Activated T-cell treated with anti-CD3 and anti-CD28 coated beads, Interleukin-2, amount 50 U/mL, for 4 hours (primary cell): ENCODE results near the gene PSD2. TPM values are rescaled to one million over a fixed set of nuclear protein-coding genes. Genes with fewer than 3 reads are reported as not detected.
A peak's percentile ranks its signal among the peaks of the same experiment; 100 is the strongest.

Experiments used
- ATAC-seq, 2 donors: fragments of 200-7000 bp; cut with Tn5 transposase; one replicate each; pipeline ENCODE4 v1.10.0; 2021
- DNase-seq: peaks from one replicate; pipeline ENCODE4 v3.0.0-alpha.2; 2020
- H3K27me3 Mint-ChIP-seq: one replicate; pipeline ENCODE4 v1.8.0; 2021; ENCODE audit warnings: low read depth, mixed read lengths
- H3K36me3 Mint-ChIP-seq: one replicate; pipeline ENCODE4 v1.8.0; 2022; ENCODE audit warnings: mixed read lengths; ENCODE audit not compliant: insufficient read depth
- H3K4me1 Mint-ChIP-seq: one replicate; pipeline ENCODE4 v1.8.0; 2021; ENCODE audit warnings: low read depth, mixed read lengths
- H3K4me3 Mint-ChIP-seq: one replicate; pipeline ENCODE4 v1.8.0; 2021; ENCODE audit warnings: mild to moderate bottlenecking, moderate library complexity, mixed read lengths
- H3K9me3 Mint-ChIP-seq: one replicate; pipeline ENCODE4 v1.8.0; 2021; ENCODE audit warnings: mixed read lengths
- total RNA-seq, 3 donors: library from RNA; stranded (reverse); gene quantifications; one replicate each; pipeline ENCODE4 v1.2.1, GENCODE V29; 2021

Gene PSD2
- total RNA-seq, 3 donors from 2014 or later: not detected

DNA sequence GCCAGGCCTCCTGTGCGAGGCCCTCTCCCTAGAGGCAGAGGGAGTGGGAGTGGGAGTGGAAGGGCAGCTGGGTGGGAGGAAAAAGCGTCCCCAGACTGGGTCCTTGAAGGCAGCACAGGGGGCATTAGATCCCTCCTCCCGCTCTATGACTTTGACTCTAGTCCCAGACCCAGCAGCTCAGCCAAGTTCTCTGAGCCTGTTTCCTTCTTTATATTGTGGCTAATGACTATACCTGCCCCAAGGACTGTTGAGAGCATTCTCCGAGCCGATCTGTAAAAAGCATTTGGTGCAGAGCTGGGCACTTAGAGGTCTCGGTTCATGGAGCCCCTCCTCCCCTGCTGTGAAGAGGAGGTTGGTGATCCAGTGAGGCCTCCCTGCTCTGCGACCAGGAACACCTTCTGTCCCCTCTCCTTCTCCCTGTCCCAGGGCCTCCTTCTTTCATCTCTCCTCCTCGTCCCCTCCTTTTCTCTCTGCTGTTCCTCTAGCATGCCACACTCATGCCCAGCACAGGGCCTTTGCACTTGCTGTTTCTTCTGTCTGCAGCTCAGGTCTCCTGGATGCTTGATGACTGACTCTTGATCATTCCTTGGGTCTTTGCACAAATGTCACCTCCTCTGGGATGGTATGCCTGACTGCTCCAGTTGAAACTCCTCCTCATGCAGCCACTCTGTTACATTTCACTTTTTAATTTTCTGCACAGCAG, 23.4 kb upstream of the PSD2 start:
- H3K4me3 Mint-ChIP-seq: no peak overlapping the region
- H3K27me3 Mint-ChIP-seq: peaks cover 10% of the 10 kb centered on the region
- H3K36me3 Mint-ChIP-seq: no peaks in the 10 kb centered on the region
- ATAC-seq (no peak), DNase-seq (no peak)
- H3K9me3 Mint-ChIP-seq: no peaks in the 10 kb centered on the region
- H3K4me1 Mint-ChIP-seq: peaks cover 3% of the 10 kb centered on the region

DNA sequence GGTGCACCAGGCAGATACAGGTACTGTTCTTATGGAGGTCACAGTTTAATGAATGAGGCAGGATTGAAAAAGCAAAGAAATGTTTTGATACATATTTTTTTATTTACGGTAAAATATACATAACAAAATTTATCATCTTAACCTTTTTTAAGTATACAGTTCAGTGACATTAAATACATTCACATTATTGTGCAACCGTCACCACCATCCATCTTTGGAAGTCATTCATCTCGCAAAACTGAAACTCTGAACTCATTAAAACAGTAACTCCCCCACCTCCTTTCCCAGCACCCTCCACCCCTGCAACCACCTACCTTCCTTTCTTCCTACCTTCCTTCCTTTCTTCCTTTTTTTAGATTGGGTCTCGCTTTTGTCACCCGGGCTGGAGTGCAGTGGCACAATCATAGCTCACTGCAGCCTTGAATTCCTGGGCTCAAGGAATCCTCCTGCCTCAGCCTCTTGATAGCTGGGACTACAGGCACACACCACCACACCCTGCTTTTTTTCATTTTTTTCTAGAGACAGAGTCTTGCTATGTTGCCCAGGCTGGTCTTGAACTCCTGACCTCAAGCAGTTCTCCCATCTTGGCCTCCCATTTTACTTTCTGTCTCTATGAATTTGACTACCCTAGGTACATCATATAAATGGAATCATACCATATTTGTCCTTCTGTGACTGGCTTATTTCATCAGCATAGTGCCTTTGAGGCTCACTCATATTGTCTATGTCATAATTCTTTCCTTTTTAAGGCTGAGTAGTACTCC, 22.5 kb upstream of the PSD2 start:
- no peak for DNase-seq
- Mint-ChIP-seq H3K4me3 (no peak overlapping the region), H3K36me3 (no peaks in the 10 kb centered on the region), H3K9me3 (no peaks in the 10 kb centered on the region), H3K4me1 (peaks cover 3% of the 10 kb centered on the region), H3K27me3 (peaks cover 11% of the 10 kb centered on the region)
- no peak for ATAC-seq

DNA sequence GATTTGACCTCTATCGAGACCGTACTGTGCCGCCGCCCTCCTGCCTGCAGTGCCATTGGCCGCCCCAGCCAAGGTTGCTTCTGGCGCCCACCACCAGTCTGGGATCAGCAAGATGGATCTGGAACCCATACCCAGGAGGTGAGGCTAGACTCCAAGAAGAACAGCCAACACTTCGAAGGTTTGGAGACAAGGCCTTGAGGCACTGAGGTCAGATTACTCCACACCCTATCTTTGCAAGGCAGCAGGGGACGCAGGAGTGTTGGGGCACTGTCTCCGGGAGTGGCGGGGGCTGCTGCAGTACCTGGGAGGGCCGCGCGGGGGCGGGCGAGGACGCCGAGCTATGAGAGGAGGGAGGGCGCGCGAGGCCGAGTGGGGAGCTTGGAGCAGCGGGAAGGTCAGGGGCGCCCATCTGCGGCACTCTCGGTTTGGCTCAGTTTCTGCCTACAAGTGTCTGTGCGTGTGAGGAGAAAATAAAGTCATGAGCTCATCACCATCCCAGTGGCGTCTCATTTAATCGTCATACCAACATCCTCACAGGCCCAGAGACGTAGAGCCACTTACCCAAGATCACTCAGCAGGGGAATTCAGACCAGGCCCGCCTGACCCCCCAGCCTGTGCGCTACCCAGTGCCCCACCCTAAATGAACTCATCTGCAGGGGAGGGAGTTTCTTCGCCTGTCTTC, 20.5 kb upstream of the PSD2 start:
- H3K27me3 Mint-ChIP-seq: peaks cover 11% of the 10 kb centered on the region
- H3K36me3 Mint-ChIP-seq: no peaks in the 10 kb centered on the region
- no peak overlapping the region for H3K4me3 Mint-ChIP-seq
- no peaks in the 10 kb centered on the region for H3K9me3 Mint-ChIP-seq
- DNase-seq (peak; percentile 79), ATAC-seq (peak; percentile 94 to 96)
- H3K4me1 Mint-ChIP-seq: peaks cover 3% of the 10 kb centered on the region

DNA sequence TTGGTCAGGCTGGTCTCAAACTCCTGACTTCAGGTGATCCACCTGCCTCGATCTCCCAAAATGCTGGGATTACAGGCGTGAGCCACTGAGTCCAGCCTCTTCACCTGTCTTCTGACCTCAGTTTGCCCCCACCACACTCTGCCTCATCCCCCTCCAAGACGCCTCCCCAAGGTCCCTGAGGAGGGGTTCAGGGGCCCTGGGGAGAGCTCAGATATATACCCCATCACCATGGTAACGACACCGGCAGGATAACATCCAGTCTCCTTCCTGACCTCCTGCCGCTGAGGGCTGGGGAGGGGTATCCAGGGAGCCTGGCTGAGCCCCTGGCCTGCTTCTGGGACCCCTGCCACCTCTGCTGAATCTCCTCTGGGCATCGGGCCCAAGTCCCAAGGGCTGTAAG, 19.7 kb upstream of the PSD2 start:
- no peak for ATAC-seq
- DNase-seq: no peak
- Mint-ChIP-seq H3K36me3 (no peaks in the 10 kb centered on the region), H3K27me3 (peaks cover 11% of the 10 kb centered on the region), H3K4me1 (peaks cover 3% of the 10 kb centered on the region), H3K4me3 (no peak overlapping the region), H3K9me3 (no peaks in the 10 kb centered on the region)

DNA sequence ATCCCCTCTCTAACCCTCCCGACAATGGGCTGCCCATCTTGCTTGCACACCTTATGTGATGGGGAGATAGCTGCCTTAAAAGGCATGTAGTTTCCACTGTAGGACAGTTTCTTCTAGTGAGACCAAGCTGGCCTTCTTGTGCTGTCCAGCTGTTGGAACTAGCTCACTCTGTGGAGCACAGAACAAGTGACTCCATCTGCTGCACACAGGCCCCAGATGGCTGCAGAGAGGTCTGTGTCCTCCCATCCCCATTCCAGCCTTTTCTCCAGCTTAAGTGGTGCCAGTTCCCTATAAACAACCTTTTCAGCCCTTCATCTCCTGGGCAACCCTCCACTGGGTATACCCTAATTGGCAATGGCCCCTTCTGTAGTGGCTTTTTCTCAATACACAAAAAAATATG, 18.7 kb upstream of the PSD2 start:
- H3K9me3 Mint-ChIP-seq: no peaks in the 10 kb centered on the region
- ATAC-seq: no peak
- DNase-seq: no peak
- no peak overlapping the region for H3K4me3 Mint-ChIP-seq
- peaks cover 3% of the 10 kb centered on the region for H3K4me1 Mint-ChIP-seq
- peaks cover 11% of the 10 kb centered on the region for H3K27me3 Mint-ChIP-seq
- H3K36me3 Mint-ChIP-seq: no peaks in the 10 kb centered on the region

DNA sequence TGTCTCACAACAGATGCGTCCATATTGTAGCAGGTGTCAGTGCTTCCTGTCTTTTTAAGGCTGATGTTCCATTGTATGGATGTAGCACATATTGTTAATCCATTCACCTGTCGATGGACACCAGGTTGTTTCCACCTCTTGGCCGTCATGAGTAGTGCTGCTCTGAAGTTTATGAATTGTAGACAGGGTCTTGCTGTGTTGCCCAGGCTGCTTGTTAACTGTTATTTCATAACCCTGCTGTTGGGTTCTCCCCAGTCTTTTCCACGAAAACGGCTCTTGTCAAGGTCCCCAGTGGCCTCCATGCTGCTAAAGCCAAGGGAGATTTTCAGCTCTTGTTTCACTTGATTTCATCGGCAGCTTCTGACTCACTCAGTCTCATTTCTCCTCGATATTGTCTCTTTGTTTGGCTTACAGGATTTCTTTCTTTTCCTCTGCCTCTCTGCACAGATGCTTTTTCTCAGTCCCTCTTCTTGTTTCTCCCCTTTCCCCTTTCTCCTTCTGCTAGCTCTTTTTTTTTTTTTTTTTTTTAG, 12.1 kb upstream of the PSD2 start:
- no peak overlapping the region for H3K4me3 Mint-ChIP-seq
- no peaks in the 10 kb centered on the region for H3K9me3 Mint-ChIP-seq
- no peaks in the 10 kb centered on the region for H3K36me3 Mint-ChIP-seq

DNA sequence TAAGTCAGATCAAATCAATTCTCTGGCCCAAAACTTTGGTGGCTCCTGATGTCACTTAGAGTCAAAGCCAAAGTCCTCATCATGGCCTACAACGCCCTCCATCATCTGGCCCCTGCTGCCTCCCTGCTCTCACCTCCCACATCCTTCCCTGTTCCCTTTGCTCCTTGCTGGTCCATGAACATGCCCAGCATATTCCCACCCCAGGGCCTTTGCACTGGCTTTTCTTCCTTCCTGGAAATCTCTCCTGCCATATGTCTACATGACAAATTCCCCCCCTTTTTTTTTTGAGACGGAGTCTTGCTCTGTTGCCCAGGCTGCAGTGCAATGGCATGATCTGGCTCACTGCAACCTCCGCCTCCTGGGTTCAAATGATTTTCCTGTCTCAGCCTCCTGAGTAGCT, 11.1 kb upstream of the PSD2 start:
- Mint-ChIP-seq H3K9me3 (no peaks in the 10 kb centered on the region), H3K36me3 (no peaks in the 10 kb centered on the region), H3K4me1 (peaks cover 5% of the 10 kb centered on the region), H3K27me3 (peaks cover 20% of the 10 kb centered on the region), H3K4me3 (no peak overlapping the region)
- no peak for ATAC-seq
- DNase-seq: no peak

More for the DNA sequence above, 12.1 kb upstream of the PSD2 start:
- DNase-seq: no peak
- peaks cover 20% of the 10 kb centered on the region for H3K27me3 Mint-ChIP-seq
- peaks cover 4% of the 10 kb centered on the region for H3K4me1 Mint-ChIP-seq
- no peak for ATAC-seq

DNA sequence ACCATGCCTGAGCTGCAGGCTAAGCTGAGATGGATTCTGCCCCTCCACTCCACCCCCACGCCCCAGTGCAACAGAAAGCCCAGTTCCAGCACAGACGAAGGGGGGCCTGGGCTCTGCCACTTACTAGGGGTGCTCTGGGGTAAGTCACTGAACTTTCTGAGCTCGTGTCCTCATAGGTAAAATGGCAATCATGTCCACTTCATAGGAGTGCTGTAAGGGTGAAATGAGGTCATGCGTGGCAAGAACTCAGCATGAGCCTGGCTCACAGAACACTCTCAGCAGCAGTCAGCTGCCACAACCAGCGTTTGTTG, 8.4 kb upstream of the PSD2 start:
- H3K9me3 Mint-ChIP-seq: no peaks in the 10 kb centered on the region
- H3K36me3 Mint-ChIP-seq: no peaks in the 10 kb centered on the region
- H3K4me1 Mint-ChIP-seq: peaks cover 5% of the 10 kb centered on the region
- peak overlapping the region; percentile 81 for H3K4me3 Mint-ChIP-seq
- no peak for ATAC-seq
- DNase-seq: no peak
- peaks cover 24% of the 10 kb centered on the region for H3K27me3 Mint-ChIP-seq

DNA sequence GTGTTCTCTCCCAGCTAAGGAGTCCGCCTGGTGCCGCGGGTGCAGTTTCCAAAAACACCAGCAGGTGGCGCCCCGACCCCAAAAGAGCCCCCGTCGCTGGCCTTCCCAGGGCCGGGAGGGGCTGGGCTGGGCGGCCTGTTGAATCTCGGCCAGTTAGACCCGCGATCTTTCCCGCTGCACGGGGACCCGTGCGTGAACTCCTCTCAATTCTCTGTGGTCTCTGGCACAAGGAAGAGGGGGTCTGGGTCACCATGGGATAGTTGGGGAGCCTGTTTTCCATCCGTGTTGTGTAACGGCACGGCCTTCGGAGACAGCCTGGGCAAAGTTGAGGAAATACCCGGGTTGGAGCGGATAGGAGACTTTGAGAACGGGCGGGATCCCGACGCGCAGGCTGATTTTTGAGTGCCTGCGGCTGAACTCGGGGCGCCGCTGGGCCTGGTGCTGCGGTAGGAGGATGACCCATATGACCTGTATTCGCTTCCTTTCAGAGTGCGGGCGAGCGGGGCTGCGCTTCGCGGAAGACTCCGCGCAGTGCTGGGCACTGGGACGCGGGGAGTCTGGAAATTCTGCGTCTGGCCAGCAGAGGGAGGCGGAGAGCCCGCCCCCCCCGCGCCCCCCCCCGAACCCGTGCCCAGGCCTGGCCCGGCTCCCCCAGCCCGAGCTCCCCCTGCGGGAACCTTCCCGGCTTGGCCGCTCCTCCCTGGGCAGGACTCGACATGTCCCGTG, 7.9 kb upstream of the PSD2 start:
- H3K4me1 Mint-ChIP-seq: peaks cover 5% of the 10 kb centered on the region
- H3K27me3 Mint-ChIP-seq: peaks cover 26% of the 10 kb centered on the region
- H3K4me3 Mint-ChIP-seq: peak overlapping the region; percentile 81
- DNase-seq (peak; percentile 87), ATAC-seq (peak; percentile 90 to 93)
- no peaks in the 10 kb centered on the region for H3K9me3 Mint-ChIP-seq
- H3K36me3 Mint-ChIP-seq: no peaks in the 10 kb centered on the region

DNA sequence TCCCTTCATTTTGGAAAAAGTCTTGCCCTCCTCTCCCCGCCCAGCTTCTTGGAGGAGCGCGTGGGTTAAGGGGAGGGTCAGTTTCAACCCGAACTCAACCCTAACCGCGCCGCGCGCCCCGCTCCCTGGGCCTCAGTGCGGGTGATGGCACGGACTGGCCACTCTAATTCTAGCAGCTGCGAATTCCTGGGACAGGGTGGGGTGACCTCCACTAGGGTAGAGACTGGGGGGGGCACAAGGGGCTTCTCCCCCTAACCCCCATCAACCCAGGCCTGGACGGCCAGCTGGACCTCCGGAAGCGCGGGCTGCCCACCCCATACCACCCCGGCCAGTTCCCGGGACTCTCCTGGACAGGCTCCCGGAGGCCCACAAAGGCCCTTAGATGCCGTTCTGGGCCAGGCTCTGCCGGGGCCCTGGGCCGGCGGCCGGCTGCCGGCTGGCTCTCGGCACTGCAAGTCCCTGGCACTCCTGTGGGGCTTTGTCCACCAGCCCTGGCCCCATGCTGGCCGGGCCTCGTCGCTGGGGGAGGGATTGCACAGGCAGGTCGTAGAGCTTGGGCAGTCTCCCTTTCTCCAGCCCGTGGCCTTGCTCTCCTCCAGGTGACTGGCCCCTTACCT, 7.2 kb upstream of the PSD2 start:
- ATAC-seq (no peak), DNase-seq (no peak)
- H3K27me3 Mint-ChIP-seq: peaks cover 30% of the 10 kb centered on the region
- peaks cover 5% of the 10 kb centered on the region for H3K4me1 Mint-ChIP-seq
- H3K4me3 Mint-ChIP-seq: peak overlapping the region; percentile 55
- no peaks in the 10 kb centered on the region for H3K9me3 Mint-ChIP-seq
- H3K36me3 Mint-ChIP-seq: no peaks in the 10 kb centered on the region

DNA sequence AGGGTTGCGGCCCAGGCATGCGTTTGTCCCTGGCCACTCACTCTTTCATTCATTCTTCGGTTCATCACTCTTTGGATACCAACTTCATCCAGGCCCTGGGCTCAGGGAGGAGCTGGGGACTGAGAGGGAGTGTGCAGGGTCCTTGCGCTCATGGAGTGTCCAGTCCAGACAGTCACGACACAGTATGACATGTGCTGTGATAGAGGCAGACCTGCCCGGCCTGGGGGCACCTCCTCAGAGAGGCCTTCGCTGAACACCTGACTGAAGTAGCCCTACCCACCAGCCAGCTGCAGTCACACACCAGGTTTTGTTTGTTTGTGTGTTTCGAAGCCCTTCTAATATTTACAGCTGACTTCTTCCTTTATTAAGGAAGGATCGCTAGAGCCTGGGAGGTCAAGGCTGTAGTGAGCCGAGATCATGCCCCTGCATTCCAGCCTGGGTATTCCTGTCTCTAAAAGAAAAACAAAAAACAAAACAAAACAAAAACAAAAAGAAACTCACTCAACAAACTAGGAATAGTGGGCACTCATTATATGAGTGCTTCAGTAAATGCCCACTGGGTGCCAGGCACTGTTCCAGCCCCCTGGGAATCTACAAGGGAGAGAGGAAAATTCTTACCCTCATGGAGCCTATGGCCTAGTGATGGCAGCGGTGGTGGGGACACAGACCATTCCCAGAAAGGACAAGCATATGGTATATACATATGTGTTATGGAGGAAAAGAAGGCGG, 6.3 kb upstream of the PSD2 start:
- Mint-ChIP-seq H3K9me3 (no peaks in the 10 kb centered on the region), H3K27me3 (peaks cover 33% of the 10 kb centered on the region), H3K36me3 (no peaks in the 10 kb centered on the region), H3K4me1 (peaks cover 5% of the 10 kb centered on the region), H3K4me3 (peak overlapping the region; percentile 51)
- DNase-seq (no peak), ATAC-seq (no peak)

DNA sequence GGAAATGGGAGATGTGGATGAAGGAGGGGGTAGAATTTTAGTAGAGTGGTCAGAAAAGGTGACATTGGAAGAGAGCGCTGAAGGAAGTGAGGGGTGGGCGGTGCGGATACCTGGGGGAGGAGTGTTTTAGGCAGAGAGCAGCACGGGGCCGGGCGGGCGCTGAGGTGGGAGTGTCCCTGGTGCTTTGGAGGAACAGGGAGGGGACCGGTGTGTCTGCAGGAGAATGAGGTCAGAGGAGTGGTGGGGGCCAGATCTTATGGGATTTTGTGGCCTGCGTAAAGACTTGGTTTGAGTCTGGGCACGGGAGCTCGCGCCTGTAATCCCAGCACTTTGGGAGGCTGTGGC, 5.8 kb upstream of the PSD2 start:
- Mint-ChIP-seq H3K36me3 (no peaks in the 10 kb centered on the region), H3K27me3 (peaks cover 33% of the 10 kb centered on the region), H3K9me3 (no peaks in the 10 kb centered on the region), H3K4me3 (no peak overlapping the region), H3K4me1 (peaks cover 5% of the 10 kb centered on the region)
- DNase-seq: no peak
- no peak for ATAC-seq

DNA sequence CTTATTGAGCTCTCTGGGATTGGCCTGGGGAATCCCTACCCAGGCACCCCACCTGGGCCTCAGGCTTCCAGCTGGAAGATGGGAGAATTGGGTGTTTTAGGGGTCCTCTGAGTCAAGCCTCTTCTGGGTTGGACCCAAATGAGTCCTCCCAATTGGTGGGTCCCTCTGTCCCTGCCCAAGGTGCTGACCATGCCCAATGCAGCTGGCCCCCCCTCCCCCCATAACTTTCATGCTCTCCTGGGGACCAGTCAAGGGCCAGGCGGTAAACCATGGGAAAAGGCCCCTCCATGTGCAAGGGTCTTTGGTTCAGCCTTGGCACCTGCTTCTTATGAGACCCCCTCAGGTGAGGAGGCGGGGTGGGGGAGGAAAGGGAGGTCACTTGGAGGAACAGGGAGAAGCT, 3.4 kb upstream of the PSD2 start:
- DNase-seq (no peak), ATAC-seq (no peak)
- no peaks in the 10 kb centered on the region for H3K36me3 Mint-ChIP-seq
- peaks cover 39% of the 10 kb centered on the region for H3K27me3 Mint-ChIP-seq
- H3K4me3 Mint-ChIP-seq: no peak overlapping the region
- H3K4me1 Mint-ChIP-seq: peaks cover 13% of the 10 kb centered on the region
- H3K9me3 Mint-ChIP-seq: no peaks in the 10 kb centered on the region
